Panc1 (cell line): ENCODE data around the gene CRADD.

Experiments used
- POLR2AphosphoS5 ChIP-seq: IDR thresholded peaks from 2 replicates; pipeline ENCODE4 v1.6.1; 2012; ENCODE audit warnings: mild to moderate bottlenecking, low read depth, low read length, moderate library complexity
- SIN3A ChIP-seq: IDR thresholded peaks from 2 replicates; pipeline ENCODE4 v1.6.1; 2012; ENCODE audit warnings: low read depth, mild to moderate bottlenecking, low read length, moderate library complexity, borderline replicate concordance; ENCODE audit not compliant: insufficient read depth
- TF ChIP-seq, protein P1 (sequence below): fragments of 450-650 bp; IDR thresholded peaks from 2 replicates; pipeline ENCODE4 v1.5.1; 2017; ENCODE audit warnings: mild to moderate bottlenecking
- TF ChIP-seq, protein P2 (sequence below), 2 experiments: IDR thresholded peaks; 2 replicates each; pipeline ENCODE4 v1.6.1; 2011 to 2012; ENCODE audit warnings: low read depth in 2 of 2, control low read depth in 1 of 2, low read length in 1 of 2, mild to moderate bottlenecking in 1 of 2, moderate library complexity in 1 of 2; ENCODE audit not compliant: insufficient read depth in 1 of 2

DNA sequence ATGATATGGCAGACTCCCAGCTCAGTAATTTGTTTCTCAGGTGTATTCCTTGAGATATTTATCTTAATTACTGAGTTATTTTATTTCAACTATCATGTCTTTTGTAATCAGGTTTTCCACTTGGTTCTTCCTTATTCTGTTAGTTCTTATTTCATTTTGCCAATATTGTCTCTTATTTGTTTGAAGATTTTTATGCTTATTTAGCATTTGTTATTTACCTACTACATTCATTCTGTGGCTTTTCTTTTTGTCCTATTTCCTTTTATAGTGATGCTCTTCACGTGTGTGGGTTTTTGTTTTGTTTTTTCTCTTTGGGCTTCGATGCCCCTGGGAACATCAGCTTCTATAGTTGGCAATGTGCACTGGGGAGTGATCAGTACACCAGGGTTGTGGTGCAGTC is 40.5 kb upstream of the CRADD start:
- TF ChIP-seq, protein P1, sequence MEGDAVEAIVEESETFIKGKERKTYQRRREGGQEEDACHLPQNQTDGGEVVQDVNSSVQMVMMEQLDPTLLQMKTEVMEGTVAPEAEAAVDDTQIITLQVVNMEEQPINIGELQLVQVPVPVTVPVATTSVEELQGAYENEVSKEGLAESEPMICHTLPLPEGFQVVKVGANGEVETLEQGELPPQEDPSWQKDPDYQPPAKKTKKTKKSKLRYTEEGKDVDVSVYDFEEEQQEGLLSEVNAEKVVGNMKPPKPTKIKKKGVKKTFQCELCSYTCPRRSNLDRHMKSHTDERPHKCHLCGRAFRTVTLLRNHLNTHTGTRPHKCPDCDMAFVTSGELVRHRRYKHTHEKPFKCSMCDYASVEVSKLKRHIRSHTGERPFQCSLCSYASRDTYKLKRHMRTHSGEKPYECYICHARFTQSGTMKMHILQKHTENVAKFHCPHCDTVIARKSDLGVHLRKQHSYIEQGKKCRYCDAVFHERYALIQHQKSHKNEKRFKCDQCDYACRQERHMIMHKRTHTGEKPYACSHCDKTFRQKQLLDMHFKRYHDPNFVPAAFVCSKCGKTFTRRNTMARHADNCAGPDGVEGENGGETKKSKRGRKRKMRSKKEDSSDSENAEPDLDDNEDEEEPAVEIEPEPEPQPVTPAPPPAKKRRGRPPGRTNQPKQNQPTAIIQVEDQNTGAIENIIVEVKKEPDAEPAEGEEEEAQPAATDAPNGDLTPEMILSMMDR: no peak
- TF ChIP-seq SIN3A (no peak), POLR2AphosphoS5 (no peak)
- TF ChIP-seq, protein P2, sequence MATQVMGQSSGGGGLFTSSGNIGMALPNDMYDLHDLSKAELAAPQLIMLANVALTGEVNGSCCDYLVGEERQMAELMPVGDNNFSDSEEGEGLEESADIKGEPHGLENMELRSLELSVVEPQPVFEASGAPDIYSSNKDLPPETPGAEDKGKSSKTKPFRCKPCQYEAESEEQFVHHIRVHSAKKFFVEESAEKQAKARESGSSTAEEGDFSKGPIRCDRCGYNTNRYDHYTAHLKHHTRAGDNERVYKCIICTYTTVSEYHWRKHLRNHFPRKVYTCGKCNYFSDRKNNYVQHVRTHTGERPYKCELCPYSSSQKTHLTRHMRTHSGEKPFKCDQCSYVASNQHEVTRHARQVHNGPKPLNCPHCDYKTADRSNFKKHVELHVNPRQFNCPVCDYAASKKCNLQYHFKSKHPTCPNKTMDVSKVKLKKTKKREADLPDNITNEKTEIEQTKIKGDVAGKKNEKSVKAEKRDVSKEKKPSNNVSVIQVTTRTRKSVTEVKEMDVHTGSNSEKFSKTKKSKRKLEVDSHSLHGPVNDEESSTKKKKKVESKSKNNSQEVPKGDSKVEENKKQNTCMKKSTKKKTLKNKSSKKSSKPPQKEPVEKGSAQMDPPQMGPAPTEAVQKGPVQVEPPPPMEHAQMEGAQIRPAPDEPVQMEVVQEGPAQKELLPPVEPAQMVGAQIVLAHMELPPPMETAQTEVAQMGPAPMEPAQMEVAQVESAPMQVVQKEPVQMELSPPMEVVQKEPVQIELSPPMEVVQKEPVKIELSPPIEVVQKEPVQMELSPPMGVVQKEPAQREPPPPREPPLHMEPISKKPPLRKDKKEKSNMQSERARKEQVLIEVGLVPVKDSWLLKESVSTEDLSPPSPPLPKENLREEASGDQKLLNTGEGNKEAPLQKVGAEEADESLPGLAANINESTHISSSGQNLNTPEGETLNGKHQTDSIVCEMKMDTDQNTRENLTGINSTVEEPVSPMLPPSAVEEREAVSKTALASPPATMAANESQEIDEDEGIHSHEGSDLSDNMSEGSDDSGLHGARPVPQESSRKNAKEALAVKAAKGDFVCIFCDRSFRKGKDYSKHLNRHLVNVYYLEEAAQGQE (IDR thresholded peaks at IDR 0.05; ENCODE audit: insufficient read depth in 1 of 2, low read depth in 2 of 2, low read length in 1 of 2): no peak
